GM23338 (cell line): ENCODE data around the gene NME5. TPM values are rescaled to one million over a fixed set of nuclear protein-coding genes. Genes with fewer than 3 reads are reported as not detected.

ENCODE experiments used
- ATAC-seq: fragments of 200-7000 bp; cut with Tn5 transposase; 3 replicates; pipeline ENCODE4 v1.9.1; 2020
- DNase-seq: peaks from one replicate; pipeline ENCODE4 v3.0.0-alpha.2; 2015; ENCODE audit warnings: low spot score
- H2AFZ ChIP-seq: fragments of 200-600 bp; sonication (generic); 2 replicates; pipeline ENCODE4 v1.8.0; 2016; ENCODE audit warnings: antibody characterized with exemption, mild to moderate bottlenecking, moderate library complexity
- H3F3A ChIP-seq: fragments of 200-600 bp; sonication (generic); replicated peaks from 2 replicates; pipeline ENCODE4 v1.8.0; 2017; ENCODE audit warnings: antibody characterized with exemption, mixed run types, low read depth
- H3K27ac ChIP-seq: fragments of 200-600 bp; sonication (generic); 2 replicates; pipeline ENCODE4 v1.6.1; 2016; ENCODE audit warnings: low read depth
- H3K27me3 ChIP-seq: fragments of 200-600 bp; sonication (generic); 2 replicates; pipeline ENCODE4 v1.8.0; 2016; ENCODE audit warnings: mild to moderate bottlenecking, mixed run types, moderate library complexity; ENCODE audit not compliant: insufficient read depth
- H3K36me3 ChIP-seq: fragments of 200-600 bp; sonication (generic); 2 replicates; pipeline ENCODE4 v1.8.0; 2016; ENCODE audit warnings: mild to moderate bottlenecking; ENCODE audit not compliant: insufficient read depth
- H3K4me1 ChIP-seq: fragments of 200-600 bp; sonication (generic); 2 replicates; pipeline ENCODE4 v1.8.0; 2016; ENCODE audit warnings: mild to moderate bottlenecking, moderate library complexity; ENCODE audit not compliant: insufficient read depth
- H3K4me2 ChIP-seq: fragments of 200-600 bp; sonication (generic); 2 replicates; pipeline ENCODE4 v1.7.1; 2017; ENCODE audit warnings: mixed run types
- H3K4me3 ChIP-seq: fragments of 200-600 bp; sonication (generic); 2 replicates; pipeline ENCODE4 v1.6.1; 2016; ENCODE audit warnings: mixed run types
- H3K79me2 ChIP-seq: fragments of 200-600 bp; sonication (generic); replicated peaks from 2 replicates; pipeline ENCODE4 v1.8.0; 2017; ENCODE audit warnings: mild to moderate bottlenecking; ENCODE audit not compliant: insufficient read depth
- H3K9me2 ChIP-seq: fragments of 200-600 bp; sonication (generic); 2 replicates; pipeline ENCODE4 v1.8.0; 2017; ENCODE audit not compliant: insufficient read depth
- H4K20me1 ChIP-seq: fragments of 200-600 bp; sonication (generic); replicated peaks from 2 replicates; pipeline ENCODE4 v1.8.0; 2017; ENCODE audit warnings: mild to moderate bottlenecking; ENCODE audit not compliant: insufficient read depth
- H3K27ac Mint-ChIP-seq: 2 replicates; pipeline ENCODE4 v1.8.0; 2020; ENCODE audit warnings: inconsistent platforms, mild to moderate bottlenecking, moderate library complexity, mixed read lengths
- H3K27me3 Mint-ChIP-seq: 3 replicates; pipeline ENCODE4 v1.8.0; 2022; ENCODE audit warnings: low read depth, mild to moderate bottlenecking, moderate library complexity, mixed read lengths, inconsistent platforms; ENCODE audit not compliant: insufficient read depth, poor library complexity
- H3K36me3 Mint-ChIP-seq: 3 replicates; pipeline ENCODE4 v1.8.0; 2021; ENCODE audit warnings: low read depth, mild to moderate bottlenecking, inconsistent platforms, moderate library complexity, mixed read lengths
- H3K4me1 Mint-ChIP-seq: 3 replicates; pipeline ENCODE4 v1.8.0; 2020; ENCODE audit warnings: mild to moderate bottlenecking, inconsistent platforms, mixed read lengths
- H3K4me3 Mint-ChIP-seq: 3 replicates; pipeline ENCODE4 v1.8.0; 2021; ENCODE audit warnings: moderate library complexity, mild to moderate bottlenecking, inconsistent platforms, mixed read lengths
- H3K9me3 Mint-ChIP-seq: 3 replicates; pipeline ENCODE4 v1.8.0; 2020; ENCODE audit warnings: moderate library complexity, mild to moderate bottlenecking, inconsistent platforms, mixed read lengths
- CREB1 ChIP-seq: fragments of 250-450 bp; sonication (Bioruptor Pico); IDR thresholded peaks from 2 replicates; pipeline ENCODE4 v1.5.0; 2020; ENCODE audit warnings: low read depth, mild to moderate bottlenecking, moderate library complexity
- CTCF ChIP-seq, 2 experiments: fragments of 200-600 bp in 1 of 2; sonication (generic) in 1 of 2; conservative IDR thresholded peaks; 2 replicates each; pipeline versions ENCODE4 v1.5.1 to v1.6.1; 2016 to 2017; ENCODE audit warnings: antibody characterized with exemption in 2 of 2, low read depth in 2 of 2, mild to moderate bottlenecking in 2 of 2, moderate library complexity in 1 of 2
- ETS1 ChIP-seq: IDR thresholded peaks from 2 replicates; pipeline ENCODE4 v1.6.1; 2016; ENCODE audit warnings: antibody characterized with exemption
- EZH2 ChIP-seq: fragments of 200-600 bp; sonication (generic); IDR thresholded peaks from one replicate; pipeline ENCODE4 v1.8.0; 2017; ENCODE audit warnings: antibody characterized with exemption, mild to moderate bottlenecking, low read depth; ENCODE audit not compliant: unreplicated experiment
- EZH2phosphoT487 ChIP-seq: fragments of 200-600 bp; sonication (generic); IDR thresholded peaks from one replicate; pipeline ENCODE4 v1.8.1; 2018; ENCODE audit warnings: antibody characterized with exemption; ENCODE audit not compliant: unreplicated experiment
- JUNB ChIP-seq: IDR thresholded peaks from one replicate; pipeline ENCODE4 v1.6.1; 2016; ENCODE audit warnings: antibody characterized with exemption; ENCODE audit not compliant: unreplicated experiment
- NANOG ChIP-seq: IDR thresholded peaks from 2 replicates; pipeline ENCODE4 v1.6.1; 2016; ENCODE audit warnings: antibody characterized with exemption, borderline replicate concordance
- POLR2AphosphoS5 ChIP-seq: IDR thresholded peaks from 2 replicates; pipeline ENCODE4 v1.6.1; 2016; ENCODE audit warnings: antibody characterized with exemption, low read depth
- REST ChIP-seq: IDR thresholded peaks from one replicate; pipeline ENCODE4 v1.6.1; 2018; ENCODE audit warnings: antibody characterized with exemption; ENCODE audit not compliant: unreplicated experiment
- STAT1 ChIP-seq: IDR thresholded peaks from one replicate; pipeline ENCODE4 v1.6.1; 2016; ENCODE audit warnings: antibody characterized with exemption; ENCODE audit not compliant: unreplicated experiment
- ZNF114 ChIP-seq: fragments of 250-450 bp; sonication (Bioruptor Pico); IDR thresholded peaks from 2 replicates; pipeline ENCODE4 v1.5.0; 2020; ENCODE audit warnings: mild to moderate bottlenecking, moderate library complexity
- ZNF331 ChIP-seq: fragments of 250-450 bp; sonication (Bioruptor Pico); IDR thresholded peaks from 2 replicates; pipeline ENCODE4 v1.5.0; 2020; ENCODE audit warnings: low read depth, mild to moderate bottlenecking, moderate library complexity
- ZNF462 ChIP-seq: fragments of 250-450 bp; sonication (Bioruptor Pico); IDR thresholded peaks from 2 replicates; pipeline ENCODE4 v1.5.0; 2020; ENCODE audit warnings: mild to moderate bottlenecking, moderate library complexity
- polyA plus RNA-seq: library from polyadenylated mRNA; unstranded; fragments of >200 nt; fragmentation: Nextera tagmentation; extraction: Ambion mirVana; gene quantifications from 2 replicates; pipeline ENCODE4 v1.2.1, GENCODE V29; 2016
- total RNA-seq: library from RNA; depleted of rRNA; stranded (reverse); fragments of >200 nt; shearing (Covaris generic); gene quantifications from 2 replicates; pipeline ENCODE4 v1.2.3, GENCODE V29; 2014

The NME5 gene
- total and polyA plus RNA-seq, 2 experiments from 2014 or later, result 0.45 TPM; not detected in 1

- H3K27me3 Mint-ChIP-seq, result peaks cover 7% of the 10 kb centered on the region
- H3K27me3 ChIP-seq, result peaks cover 16% of the 10 kb centered on the region
- H3K4me1 Mint-ChIP-seq, result peaks cover 31% of the 10 kb centered on the region
- no peaks in the 10 kb centered on the region for H3K36me3 Mint-ChIP-seq
- no peak overlapping the region for H3K4me3 ChIP-seq
- no peak overlapping the region for H3K4me3 Mint-ChIP-seq
- no peak overlapping the region for H3K27ac ChIP-seq
- peaks cover 29% of the 10 kb centered on the region for H3K4me1 ChIP-seq
- no peaks in the 10 kb centered on the region for H3K9me2 ChIP-seq
- DNase-seq, result no peak
- H3K4me2 ChIP-seq, result no peak overlapping the region
- H3F3A ChIP-seq, result no peaks in the 10 kb centered on the region
- TF ChIP-seq JUNB, result no peak
- TF ChIP-seq ETS1, result no peak
- TF ChIP-seq ZNF331 (CRISPR knock-in tag), result no peak
- no peak for TF ChIP-seq CTCF (conservative IDR thresholded peaks at IDR 0.05; ENCODE audit: low read depth in 2 of 2)
- no peak for TF ChIP-seq CREB1
- no peak for TF ChIP-seq ZNF462 (CRISPR knock-in tag)
- TF ChIP-seq REST, result no peak
- TF ChIP-seq ZNF114, result no peak
- no peak for TF ChIP-seq NANOG
- no peak for TF ChIP-seq STAT1
- TF ChIP-seq EZH2phosphoT487, result no peak
- no peak for TF ChIP-seq EZH2
- TF ChIP-seq POLR2AphosphoS5, result no peak
- no peaks in the 10 kb centered on the region for H3K36me3 ChIP-seq
- H3K9me3 Mint-ChIP-seq, result no peaks in the 10 kb centered on the region
- H2AFZ ChIP-seq, result no peak overlapping the region
- no peaks in the 10 kb centered on the region for H3K79me2 ChIP-seq
- ATAC-seq, result no peak
- H4K20me1 ChIP-seq, result 0 out of 2 replicates have a peak, but pooled peaks cover 3% of the 10 kb centered on the region
- H3K27ac Mint-ChIP-seq, result no peak overlapping the region
Measured at GRCh38 chr5:138107213-138107612, 32.0 kb downstream of the NME5 start.
